ENCODE results near the gene SYNGR3. TPM values are rescaled to one million over a fixed set of nuclear protein-coding genes. Genes with fewer than 3 reads are reported as not detected.
"Not testable (repeated sequence)": the region's sequence is repeated elsewhere in the genome, so short reads cannot be mapped to it uniquely, and the experiment has no call there.

The SYNGR3 gene
- total RNA-seq, 1 donor from 2014 or later = 1.4 TPM

DNA sequence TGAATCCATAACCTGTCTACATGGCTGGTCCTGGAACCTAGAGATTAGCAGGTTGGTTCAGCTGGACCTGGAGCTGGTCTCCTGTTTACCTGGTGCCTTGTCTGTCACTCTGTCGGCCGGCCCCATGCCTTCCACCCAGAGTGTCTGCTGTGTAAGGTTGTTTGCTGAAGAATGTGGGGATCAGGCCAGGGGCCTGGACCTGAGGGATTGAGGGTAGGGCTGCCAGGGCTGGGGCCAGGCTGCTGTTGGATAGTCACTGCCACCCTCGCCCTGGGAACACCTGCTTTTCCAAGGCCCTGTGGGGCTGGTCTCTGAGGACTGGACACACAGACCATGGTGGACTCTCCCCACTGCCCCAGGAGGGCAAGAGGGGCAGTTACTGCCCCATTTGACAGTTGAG lies 38.4 kb downstream of the SYNGR3 start:
- no peak for DNase-seq (ENCODE audit: low spot score)

GRCh38 chr16:2028620-2029220 lies 39.0 kb downstream of the SYNGR3 start:
- no peak for DNase-seq (ENCODE audit: low spot score)

DNA sequence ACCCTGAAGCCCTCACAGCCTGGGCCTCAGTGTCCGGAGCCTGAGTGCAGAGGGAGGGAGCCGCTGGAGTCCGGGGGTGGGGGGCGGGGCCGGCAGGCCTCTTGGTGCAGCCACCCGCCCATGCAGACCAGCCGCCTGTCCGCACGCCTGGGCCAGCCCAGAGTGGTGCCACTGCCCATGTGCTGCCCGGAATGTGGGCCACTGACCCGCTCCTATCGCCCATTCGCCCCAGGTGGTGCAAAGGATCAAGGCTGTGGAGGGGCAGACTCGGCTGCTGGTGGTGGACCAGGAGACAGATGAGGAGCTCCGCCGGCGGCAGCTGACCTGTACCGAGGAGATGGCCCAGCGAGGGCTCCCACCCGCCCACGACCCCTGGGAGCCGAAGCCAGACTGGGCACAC lies 39.6 kb downstream of the SYNGR3 start:
- no peak for DNase-seq (ENCODE audit: low spot score)

DNA sequence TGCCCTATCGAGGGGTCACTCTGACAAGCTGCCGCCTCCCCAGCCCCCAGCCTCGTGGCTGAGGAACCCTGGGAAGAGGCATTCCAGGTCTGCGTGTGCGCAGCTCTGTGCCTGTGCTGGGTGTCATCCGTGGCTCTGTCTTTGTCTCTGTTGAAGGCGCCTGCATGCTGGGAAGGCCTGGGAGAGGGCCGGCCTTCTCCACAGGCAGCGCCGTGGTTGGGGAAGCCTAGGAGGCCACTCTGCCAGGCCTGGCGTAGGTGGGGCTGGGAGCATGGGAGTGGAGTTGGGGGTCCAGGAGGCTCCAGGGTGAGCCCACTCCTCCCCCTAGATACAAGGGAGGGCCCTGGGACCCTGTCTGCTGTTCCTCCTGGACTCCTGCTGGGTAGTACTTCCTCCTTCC lies 40.3 kb downstream of the SYNGR3 start:
- no peak for DNase-seq (ENCODE audit: low spot score)

- no peak for DNase-seq (ENCODE audit: low spot score)
Measured at GRCh38 chr16:2031081-2031577, 41.4 kb downstream of the SYNGR3 start.

DNA sequence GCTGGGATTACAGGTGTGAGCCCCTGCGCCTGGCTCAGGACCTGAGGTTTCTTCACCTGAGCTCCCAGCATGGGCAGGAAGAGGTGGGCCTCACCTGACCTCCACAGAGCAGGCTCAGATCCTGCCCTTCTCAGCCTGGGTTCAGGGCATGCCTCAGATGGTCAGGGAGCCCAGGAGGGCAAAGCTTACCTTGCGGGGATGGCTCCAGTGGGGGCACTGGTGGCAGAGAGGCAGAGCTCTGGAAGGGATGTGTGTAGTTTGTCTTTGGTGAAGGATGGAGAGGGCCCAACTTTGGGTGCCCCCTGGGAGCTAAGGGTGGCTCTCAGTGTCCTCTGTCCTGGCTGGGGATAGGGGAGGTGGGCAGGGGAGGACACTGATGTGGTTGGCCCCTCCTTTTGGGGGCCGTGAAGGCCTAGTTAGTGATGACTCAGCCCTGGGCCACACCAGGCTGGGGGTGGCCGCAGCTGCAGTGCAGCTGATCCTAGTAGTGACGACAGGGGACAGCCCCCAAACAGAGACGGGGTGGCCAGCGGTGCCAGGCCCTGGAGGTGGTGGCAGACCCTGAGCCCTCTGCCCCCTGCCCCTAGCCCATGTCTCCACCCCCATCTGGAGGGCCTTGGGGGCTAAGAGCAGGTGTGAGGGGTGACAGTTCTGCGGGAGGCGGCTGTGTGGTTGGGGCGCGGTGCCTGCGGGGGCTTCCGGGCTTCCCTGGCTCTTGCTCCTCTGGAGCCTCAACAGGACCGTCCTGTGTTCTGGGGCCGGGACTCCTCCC lies 42.7 kb downstream of the SYNGR3 start:
- no peak for DNase-seq (ENCODE audit: low spot score)

DNA sequence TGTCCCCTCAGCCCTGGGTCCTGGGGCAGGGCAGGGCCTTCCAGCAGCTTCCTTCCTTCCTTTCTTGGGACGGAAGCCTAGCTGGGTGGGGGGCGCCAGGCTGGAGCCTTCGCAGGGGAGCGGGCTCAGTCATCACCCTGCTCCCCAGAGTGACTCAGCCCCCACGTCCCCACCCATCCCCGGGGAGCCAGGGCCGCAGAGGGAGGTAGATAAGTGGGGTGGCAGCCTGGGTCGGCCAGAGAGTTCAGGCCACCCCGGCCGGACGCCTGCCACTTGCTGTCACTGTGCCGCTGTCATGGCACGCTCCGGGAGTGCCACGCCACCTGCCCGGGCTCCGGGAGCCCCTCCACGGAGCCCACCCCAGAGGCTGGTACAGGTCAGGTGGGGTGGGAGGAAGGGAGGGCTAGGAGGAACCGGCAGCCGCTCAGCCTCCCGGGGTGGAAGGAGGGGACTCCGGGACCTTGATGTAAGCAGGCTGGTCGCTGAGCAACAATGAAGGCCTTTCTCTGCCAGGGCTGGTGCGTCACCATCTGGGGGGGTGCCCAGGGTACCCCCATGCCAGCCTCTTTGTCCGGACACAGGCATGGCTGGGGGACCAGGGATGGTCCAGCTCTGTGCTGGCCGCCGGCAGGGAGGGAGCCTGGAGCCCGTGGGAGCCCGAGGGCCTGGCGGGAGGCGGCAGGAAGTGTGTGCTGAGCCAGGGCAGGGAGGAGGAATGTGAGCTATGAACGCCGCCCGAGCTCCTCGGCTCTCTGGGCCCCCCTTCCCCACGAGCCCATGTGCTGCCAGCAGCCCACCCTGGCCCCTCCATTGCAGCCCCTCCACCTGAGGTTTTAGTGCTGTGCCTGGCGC lies 43.5 kb downstream of the SYNGR3 start:
- no peak for DNase-seq (ENCODE audit: low spot score)

DNA sequence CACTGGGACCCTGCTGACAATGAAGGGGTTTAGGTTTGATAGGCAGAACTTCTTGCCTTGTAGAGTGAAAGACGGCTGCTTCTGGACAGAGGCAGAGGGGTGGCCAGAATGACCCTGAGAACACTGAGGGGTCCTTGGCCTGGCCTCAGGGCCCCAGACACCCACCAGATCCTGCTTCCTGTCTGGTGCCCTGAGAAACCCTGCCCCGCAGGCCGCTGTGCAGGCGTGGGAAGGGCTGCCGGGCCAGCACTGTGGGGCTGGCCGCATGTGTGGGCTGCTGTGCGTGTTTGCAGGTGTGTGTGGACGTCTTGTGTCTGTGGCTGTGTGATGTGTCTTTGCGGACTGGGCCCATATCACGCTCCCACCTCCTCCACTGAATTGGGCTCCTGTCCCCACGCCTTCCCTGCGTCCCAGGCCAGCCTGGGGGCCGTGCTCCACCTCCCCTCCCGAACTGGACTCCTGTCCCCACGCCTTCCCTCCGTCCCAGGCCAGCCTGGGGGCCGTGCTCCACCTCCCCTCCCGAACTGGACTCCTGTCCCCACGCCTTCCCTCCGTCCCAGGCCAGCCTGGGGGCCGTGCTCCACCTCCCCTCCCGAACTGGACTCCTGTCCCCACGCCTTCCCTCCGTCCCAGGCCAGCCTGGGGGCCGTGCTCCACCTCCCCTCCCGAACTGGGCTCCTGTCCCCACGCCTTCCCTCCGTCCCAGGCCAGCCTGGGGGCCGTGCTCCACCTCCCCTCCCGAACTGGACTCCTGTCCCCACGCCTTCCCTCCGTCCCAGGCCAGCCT lies 44.3 kb downstream of the SYNGR3 start:
- DNase-seq (ENCODE audit: low spot score) = not testable (repeated sequence)

DNA sequence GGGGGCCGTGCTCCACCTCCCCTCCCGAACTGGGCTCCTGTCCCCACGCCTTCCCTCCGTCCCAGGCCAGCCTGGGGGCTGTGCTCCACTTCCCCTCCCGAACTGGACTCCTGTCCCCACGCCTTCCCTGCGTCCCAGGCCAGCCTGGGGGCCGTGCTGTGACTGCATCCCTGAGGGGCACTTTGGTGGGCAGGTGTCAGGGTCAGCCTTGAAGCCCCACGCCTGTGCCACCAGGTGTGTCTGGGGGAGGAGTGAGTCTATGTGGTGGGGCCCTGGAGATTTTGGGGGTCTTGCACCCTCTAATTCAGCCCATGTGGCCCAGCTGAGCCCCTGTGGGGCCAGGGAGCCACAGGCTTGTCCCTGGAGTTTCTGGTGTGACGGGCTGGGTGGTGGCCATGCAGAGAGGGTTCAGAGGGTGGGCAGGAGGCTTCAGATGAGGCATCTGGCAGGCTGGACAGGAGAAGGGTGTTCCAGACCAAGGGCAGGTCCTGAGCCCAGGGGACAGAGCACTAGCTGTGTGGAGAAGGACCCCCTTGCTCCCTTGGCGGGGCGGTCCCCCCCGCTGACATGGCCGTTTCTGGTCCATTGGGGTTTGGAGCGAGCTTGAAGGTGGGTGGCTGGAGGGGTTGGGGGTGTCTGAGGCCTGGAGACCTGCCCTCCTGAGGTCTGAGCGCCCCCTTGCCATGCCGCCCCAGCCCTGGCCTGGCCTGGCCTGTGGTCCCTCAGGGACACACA lies 45.1 kb downstream of the SYNGR3 start:
- no peak for DNase-seq (ENCODE audit: low spot score)

- no peak for DNase-seq (ENCODE audit: low spot score)
Measured at GRCh38 chr16:2035431-2036199, 45.8 kb downstream of the SYNGR3 start.

DNA sequence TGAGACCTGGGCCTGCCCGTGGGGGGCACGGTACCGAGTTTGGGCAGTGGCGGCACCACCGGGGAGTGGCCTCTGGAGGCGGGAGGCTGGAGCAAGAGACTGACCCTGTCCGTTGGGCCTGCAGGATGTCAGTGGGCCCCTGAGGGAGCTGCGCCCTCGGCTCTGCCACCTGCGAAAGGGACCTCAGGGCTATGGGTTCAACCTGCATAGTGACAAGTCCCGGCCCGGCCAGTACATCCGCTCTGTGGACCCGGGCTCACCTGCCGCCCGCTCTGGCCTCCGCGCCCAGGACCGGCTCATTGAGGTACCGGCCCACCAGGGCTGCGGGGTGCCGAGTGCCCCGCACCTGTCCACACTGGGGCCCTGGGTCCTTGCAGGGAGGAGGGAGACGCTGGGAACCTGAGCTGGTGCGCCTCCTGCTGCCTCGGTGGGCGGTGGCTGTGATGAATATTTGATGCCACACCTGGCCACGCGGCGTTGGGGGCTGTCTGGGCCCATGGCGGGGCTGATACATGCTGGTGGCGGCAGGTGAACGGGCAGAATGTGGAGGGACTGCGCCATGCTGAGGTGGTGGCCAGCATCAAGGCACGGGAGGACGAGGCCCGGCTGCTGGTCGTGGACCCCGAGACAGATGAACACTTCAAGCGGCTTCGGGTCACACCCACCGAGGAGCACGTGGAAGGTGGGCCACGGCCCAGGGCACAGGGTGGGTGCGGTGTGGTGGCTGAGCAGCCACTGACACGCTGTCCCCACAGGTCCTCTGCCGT lies 46.6 kb downstream of the SYNGR3 start:
- no peak for DNase-seq (ENCODE audit: low spot score)

- no peak for DNase-seq (ENCODE audit: low spot score)
Measured at GRCh38 chr16:2037115-2037514, 47.3 kb downstream of the SYNGR3 start.

DNA sequence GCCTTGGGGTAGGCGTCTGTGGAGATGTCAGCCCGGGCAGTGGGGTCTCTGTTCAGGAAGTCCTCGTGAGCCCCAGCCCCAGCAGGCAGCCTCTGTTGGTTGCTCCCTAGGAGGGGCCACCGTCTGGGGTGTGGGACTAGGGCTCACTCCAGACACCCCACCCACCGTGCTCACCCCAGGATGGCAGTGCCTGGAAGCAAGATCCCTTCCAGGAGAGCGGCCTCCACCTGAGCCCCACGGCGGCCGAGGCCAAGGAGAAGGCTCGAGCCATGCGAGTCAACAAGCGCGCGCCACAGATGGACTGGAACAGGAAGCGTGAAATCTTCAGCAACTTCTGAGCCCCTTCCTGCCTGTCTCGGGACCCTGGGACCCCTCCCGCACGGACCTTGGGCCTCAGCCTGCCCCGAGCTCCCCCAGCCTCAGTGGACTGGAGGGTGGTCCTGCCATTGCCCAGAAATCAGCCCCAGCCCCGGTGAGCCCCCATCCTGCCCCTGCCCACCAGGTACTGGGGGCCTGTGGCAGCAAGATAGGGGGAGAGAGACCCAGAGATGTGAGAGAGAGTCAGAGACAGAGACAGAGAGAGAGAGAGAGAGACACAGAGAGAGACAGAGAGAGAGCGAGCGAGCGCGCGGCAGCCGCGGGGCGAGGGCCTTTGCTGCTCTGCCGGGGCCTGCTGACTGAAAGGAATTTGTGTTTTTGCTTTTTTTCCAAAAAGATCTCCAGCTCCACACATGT lies 48.0 kb downstream of the SYNGR3 start:
- DNase-seq (ENCODE audit: low spot score) = no peak

DNA sequence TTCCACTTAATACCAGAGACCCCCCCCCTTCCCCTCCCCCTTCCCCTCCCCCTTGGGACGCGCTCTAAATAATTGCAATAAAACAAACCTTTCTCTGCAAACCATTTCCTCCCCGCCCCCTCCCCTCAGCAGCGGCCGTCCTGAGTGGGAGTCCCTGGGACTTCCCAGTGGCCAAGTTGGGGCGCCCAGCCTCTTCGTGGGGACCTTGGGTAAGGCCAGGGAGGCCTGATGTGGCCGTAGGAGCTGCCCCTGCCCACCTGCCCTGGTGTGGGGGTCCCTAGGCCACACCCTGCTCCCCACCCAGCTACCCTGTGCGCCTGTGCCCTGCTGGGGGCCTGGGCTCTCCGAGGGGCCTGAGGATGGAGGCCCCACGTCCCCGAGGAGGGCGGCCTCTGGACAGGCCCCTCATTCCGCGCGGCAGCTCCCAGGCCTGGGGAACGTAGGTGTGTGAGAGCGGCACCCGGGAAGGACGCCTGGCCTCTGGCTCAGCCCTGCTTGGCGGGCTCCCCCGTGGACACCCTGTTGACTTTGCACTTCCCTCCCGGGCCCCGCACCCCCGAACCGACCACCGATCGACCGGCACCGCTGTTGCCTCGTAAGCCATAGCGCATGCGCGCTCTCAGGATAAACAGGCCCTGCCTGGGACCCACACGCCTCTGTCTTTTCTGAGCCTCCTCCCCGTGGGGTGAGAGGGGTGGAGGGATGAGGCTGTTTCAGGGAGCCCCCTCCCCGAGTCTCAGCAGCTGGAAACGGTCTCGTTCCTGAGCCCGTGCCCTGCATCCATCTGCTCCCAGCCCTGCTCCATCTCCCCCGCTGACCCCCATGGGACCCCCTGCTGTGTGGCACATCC lies 48.8 kb downstream of the SYNGR3 start:
- DNase-seq (ENCODE audit: low spot score) = no peak

DNA sequence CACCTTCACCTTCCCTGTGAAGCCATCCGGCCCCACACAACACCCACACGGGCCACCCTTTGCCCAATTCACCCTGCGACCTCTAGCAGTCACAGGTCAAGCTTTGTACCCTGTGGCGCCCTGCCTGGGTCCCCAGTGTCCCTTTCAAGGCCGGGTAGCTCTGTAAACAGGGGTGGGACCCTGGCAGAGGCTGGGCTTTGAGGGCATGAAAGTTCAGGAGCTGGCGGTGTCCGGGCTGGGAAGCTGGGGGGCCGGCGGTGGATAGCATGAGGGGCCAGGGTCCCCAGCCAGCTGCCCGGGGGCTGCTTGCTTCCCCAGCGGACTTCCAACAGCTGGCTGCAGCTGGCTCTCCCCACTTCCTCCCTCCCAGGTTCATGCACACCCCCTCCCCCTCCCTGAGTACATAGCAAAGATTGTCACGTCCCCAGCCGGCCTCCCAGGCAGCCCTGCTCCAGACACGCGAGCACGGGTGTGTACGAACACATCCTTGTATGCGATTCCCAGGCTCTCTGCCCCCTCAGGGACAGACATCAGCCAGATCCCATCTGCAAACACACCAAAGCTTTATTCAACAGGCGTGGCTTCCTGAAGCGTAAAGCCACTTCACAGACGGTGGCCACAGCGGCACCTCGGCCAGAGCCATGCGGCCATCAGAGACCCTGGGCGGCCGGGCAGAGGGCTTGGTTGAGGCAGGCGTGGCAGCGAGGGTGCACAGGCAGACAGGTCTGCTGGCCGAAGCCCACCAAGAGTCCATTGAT lies 49.7 kb downstream of the SYNGR3 start:
- DNase-seq (ENCODE audit: low spot score) = peak; percentile 88

DNA sequence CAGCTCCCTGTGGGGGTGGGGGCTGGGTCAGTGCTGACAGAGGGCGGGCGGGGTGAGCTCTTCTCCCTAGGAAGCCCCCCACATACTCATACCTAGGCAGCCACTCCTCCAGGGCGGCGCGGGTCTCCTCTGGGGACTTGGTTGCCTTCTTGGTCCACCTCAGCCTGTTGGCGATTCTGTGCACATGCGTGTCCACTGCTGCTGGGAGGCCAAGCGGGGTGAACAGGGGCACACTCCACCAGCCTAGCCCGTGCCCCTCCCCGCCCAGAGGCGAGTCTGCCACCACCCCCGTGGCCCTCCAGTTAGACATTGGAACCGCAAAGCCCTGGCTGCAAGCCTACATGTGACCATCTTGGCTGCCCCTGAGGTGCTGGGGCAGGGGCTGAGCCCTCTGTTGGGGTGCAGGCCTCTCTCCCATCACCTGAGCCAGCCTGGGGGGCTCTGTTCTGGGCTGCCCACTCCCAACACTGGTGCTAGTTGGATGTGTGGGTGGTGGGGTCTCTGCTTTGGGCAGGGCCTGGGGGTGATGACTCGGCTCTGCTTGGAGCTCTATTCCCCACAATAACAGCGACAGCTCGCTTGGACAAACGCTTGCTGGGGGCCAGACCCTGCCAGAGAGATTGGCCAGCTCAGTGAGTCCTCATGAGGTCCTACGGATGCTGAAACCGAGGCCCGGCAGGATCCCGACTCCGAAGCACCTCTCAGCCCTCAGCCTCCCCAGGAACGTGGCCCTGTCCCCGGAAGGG lies 50.4 kb downstream of the SYNGR3 start:
- DNase-seq (ENCODE audit: low spot score) = no peak

Measured in mucosa of gallbladder (tissue), 1 donor.